ENCODE results near the gene IGSF9B. TPM values are rescaled to one million over a fixed set of nuclear protein-coding genes. Genes with fewer than 3 reads are reported as not detected.

Gene IGSF9B
- polyA plus RNA-seq, 4 donors = 4.4 to 10.2 (median 7.1) TPM

DNA sequence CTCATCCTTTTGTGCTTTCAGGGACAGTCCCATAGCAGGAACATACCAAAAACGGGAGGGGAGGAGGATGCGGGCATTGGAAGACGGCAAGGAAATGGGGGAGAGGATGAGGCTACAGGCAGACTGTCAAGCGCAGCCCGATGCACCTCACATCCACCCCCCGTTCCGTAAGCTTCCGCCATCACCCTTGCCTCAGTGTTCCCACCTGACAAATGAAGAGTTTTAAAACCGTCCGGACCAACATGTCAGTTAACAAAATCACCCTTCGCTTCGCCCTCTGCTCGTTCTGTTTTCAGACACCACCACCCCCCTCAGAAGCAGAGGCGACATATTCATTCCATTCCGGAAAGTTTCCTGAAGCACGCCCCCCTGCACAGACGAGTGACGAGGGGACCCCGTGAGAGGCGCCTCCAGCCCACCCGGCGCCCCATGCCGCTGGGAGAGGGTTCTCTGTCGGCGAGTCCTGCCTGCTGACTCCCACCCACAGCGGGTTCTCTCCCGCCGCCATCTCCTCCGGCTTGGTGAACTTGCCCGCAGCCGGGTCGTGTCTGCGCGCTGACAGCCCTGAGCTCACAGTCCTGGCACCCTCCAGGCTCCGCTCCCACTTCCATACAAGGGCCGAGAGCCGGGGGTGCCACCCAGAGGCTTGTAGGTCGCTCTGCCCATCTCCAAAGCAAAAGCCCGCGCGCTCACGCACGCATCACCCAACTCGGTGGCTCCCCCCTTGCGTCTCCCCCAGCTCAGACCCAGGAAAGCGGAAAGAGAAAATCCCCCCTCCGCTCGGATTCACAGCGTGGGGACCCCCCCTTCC lies 1.5 kb downstream of the IGSF9B start:
- DNase-seq (ENCODE audit: low read depth in 4 of 4, low spot score in 3 of 4) = no peak

DNA sequence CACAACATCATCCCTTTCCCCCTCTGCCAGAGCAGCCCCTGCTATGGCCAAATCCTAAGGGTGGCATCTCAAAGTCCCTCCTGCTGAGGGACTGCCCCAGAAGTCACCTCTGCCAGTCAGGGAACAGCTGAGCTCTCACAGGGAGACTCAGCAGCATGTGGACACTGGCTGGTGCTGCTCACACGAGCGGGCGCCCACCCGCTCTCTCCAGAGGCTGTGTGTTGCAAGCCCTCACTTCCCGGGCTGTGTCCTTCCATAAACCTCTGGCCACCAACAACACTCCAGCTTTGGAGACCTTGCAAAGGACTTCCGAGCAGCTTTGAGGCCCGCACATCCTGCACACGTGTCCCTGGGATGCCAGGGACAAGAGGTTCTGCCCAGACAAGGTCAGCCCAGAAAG lies 2.8 kb downstream of the IGSF9B start:
- no peak for DNase-seq (ENCODE audit: low read depth in 4 of 4, low spot score in 3 of 4)

DNA sequence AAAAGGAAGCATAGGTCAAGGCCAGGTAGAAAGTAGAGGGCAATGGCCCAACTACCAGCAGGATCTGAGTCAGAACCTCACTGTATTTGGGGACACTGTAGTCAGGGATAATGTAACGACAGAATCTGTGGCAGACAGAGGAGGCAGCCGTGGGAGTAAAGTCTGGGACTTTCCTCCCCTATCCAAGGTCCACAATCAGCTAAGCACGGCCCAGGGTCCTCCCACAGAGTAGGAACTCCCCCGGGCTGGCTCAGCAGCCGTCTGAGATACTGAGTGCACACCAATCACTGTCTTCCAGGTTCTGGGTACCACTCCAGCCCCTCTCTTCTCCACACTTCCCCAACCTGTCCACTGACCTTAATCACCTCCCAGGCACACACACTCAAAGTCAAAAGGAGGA lies 3.2 kb downstream of the IGSF9B start:
- DNase-seq (ENCODE audit: low read depth in 4 of 4, low spot score in 3 of 4) = no peak

DNA sequence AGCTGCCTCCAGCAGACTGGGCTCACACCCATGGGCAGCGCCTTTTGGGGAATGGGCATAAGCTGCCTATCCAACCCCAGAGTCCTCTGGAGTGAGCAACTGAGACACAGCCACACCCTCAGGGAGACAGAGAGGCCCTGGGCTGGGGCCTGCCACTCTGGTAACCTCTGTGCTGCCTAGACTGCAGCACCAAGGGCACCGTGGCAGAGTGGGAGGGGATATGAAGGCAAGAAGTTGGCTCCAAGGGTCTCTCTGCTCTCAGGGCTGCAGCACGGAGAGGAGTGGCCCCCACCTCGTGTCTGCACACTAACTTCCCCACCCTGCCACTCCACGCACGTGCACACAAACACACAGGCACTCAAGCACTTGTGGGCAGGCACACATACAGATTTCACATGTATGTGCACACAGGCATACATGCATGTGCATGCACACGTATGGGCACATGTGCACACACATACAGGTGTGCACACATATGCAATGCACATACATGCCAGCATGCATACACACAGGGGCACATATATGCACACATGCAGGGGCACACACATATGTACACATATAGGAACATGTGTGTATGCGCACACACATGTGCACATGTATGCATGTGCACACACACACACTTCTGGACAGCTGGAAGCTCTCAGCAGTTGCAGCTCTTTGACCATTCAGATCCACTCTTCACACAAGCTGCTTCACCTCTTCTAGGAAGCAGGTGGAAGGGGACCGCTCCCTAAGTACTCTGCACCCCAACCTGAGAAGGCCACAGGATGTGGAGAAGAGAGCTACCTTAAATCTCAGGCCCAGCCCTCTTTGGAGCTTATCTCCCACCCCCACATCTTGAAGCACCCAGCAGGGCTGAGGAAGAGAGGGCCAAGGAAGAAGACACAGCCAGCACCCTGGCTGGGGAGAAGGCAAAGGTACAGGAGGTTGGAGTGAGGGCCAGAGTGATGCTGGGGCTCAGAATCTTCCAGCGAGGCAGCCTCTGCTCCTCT lies 4.3 kb downstream of the IGSF9B start:
- no peak for DNase-seq (ENCODE audit: low read depth in 4 of 4, low spot score in 3 of 4)

DNA sequence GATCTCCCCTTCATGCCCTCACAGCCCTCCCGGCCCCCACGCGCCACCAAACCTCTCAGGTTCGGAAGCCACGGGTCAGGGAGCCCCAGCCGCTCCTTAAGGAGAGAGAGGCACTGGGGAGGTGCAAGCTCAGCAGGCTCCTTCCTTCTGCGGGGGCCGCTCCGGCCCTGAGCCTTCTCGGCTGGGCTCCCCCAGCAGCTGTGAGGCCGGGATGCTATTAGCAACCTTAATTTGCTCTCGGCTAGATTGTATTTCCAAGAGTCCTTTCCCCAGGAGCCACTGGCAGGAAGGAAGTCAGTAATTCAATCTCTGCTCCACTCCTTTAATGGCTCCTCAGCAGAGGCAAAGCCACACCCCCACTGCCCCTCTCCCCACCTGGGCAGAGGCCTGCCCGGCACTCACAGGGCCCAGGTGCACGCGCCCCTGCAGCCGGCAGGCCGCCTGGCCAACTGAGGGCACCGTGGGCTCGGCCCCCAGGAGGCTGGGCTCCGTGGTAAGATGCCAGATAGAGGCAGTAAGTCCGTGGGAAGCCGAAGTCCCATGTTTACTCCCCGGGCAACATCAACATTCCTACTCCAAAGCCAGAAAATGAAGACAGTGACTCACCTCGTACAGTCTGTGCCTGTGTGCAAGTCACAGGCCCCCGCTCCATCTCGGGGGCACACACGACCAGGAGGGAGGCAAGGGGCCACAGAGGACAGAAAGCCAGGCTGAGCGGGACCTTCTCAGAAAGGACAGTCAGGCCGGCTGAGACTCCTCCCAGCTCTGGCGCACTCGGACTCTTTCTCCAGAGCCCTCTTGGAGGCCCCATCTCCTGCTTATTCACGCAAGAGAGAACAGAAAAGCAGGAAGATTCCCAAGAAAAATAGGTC lies 5.2 kb downstream of the IGSF9B start:
- DNase-seq (ENCODE audit: low read depth in 4 of 4, low spot score in 3 of 4) = peak in 1 of 4 donors; percentile 63

DNA sequence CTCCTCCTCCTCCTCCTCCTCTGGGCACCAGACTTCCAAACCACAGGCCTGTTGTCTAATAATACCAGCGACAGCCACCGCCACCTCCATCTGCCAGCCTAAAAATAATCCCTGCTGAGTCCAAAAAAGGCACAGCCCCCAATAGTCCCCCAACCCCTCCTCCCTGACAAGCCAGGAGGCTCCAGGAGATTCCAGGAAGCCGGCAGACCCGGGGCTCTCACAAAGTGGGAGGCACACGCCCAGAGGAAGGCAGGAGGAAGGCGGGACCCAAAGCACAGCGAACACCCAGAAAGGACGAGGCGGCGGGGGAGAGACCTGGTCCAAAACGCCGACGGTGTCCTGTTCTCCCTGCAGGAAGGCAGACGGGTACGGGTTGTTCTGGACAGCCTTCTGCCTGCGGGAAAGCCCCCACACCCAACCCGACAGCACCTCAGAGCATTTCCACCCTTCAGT lies 5.9 kb downstream of the IGSF9B start:
- no peak for DNase-seq (ENCODE audit: low read depth in 4 of 4, low spot score in 3 of 4)

DNA sequence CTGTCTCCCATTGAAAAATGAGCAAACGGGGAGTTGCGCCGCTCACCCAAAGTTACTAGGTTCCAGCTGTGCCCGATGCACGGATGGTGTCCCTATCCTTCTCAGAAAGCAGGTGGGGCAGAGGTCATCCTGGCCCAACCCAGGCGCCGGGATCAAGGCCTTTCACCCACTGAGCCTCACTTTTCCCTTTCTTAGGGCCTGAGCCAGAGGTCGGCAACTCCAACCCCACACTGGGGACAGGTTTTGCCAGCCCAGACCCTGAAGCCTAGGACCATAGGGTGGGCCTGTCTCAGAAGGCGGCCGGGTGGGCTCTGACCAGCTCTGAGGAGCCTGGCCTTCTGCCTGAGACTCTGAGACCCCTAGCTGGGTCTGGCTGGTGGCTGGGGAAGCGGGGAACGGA lies 6.3 kb downstream of the IGSF9B start:
- DNase-seq (ENCODE audit: low read depth in 4 of 4, low spot score in 3 of 4) = no peak

DNA sequence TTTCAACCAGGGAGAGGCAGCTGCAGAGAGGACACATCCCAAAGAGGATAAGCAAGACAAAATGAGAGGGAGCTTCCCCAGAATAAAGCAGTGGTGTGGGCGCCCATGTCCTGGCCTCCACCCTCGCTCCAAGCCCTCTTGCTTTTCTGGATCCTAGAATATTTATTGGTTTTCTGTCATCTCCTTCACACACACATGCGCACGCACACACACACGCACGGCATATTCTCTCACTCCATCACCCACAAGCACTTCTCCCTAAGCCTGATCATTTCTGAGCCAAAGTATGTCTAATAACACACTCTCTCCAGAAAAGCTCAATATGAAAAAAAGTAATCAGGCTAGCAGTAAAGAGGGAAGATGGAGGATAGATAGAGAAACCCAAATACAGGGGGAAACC lies 7.6 kb downstream of the IGSF9B start:
- no peak for DNase-seq (ENCODE audit: low read depth in 4 of 4, low spot score in 3 of 4)

DNA sequence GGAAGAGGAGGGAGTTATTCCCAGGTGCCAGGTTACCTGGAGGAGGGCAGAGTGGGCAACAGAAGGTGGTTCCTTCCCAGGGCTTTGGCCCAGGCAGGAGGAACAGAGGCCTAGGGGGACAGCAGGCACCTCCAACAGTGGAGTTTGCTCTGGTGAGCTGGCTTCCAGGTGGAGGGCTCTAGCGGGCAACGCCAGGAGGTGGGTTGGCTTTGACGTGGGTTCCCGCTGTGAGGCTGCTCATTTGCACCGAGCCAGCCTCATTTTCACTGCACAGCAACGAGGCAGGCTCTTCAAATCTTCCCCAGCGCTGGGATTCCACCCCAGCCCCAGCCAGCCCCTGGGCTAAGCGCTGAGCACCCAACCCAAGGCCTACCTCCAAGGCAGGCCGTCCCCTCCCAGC lies 8.1 kb downstream of the IGSF9B start:
- no peak for DNase-seq (ENCODE audit: low read depth in 4 of 4, low spot score in 3 of 4)

DNA sequence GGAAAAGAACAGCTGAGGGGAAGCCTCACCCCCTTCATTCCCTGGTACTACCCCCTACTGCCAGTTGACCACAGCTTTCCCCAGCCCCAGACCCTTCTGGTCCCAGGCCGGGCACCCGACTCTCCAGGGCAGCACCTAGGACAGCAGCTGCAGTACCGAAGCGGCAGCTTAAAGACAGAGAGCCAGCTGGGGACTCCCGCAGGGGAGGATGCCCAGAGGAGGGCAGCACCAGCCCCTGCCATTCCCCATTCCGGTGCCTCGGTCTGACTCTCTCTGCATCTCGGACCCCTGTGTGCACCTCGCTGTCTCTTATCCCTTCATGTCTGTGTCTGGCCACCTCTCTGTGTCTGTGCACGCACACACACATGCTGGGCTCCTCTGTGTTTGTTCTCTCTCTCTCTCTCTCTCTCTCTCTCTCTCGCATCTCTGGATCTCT lies 9.4 kb downstream of the IGSF9B start:
- peak in 1 of 4 donors; percentile 69 for DNase-seq (ENCODE audit: low read depth in 4 of 4, low spot score in 3 of 4)

DNA sequence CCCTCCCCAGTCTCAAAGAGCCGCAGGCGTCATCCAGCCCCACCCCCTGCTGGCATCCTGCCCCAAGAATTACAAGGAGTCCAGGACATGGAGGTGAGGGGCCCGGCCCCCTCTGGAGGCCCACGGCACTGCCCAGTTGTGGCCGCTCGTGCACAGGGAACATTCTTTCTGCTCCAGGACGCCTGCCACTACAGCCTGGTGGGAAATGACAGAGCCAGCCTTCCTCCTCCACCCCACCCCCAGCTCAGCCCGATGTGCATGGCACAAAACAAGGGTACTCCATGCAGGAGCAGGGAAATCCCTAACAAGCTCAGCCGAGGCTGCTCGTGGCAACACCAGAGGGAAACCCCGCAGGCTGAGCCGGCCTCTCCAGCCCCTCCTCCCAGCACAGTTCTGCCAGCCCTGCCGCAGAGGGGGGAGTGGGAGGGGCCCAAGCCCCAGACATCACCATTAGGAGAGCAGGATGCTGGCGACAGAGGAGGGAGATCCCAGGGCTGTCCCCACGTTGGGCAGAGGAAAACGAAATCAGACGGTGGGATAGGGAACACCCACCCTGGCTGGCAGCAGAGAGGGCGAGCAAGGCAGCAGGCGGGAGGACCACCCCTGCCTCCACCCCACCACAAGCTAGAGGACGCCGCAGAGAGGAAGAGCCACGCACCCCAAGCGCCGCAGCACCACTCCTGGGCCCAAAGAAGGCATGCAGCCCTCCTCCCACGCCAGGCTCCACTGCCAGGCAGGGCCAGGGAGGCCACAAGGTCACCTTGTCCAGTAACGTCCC lies 10.0 kb downstream of the IGSF9B start:
- DNase-seq (ENCODE audit: low read depth in 4 of 4, low spot score in 3 of 4) = no peak

DNA sequence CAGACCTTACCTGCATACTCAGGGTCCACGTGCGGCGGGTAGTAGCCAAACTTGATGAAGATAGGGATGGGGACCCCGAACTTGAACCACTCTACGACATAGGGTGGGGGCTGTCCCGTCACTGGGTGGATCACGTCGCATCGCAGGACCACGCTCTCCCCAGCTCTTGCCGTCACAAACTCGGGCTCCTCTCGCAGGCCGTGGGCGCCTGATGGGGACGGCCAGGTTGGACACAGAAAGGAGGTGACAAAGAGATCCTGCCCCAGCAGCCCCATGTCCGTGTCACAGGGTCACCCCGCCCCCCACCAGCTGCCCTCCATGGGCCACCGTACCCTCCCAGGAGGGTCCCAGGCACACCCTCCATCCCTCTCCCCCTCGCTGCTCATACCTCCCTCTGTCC lies 10.7 kb downstream of the IGSF9B start:
- DNase-seq (ENCODE audit: low read depth in 4 of 4, low spot score in 3 of 4) = no peak

DNA sequence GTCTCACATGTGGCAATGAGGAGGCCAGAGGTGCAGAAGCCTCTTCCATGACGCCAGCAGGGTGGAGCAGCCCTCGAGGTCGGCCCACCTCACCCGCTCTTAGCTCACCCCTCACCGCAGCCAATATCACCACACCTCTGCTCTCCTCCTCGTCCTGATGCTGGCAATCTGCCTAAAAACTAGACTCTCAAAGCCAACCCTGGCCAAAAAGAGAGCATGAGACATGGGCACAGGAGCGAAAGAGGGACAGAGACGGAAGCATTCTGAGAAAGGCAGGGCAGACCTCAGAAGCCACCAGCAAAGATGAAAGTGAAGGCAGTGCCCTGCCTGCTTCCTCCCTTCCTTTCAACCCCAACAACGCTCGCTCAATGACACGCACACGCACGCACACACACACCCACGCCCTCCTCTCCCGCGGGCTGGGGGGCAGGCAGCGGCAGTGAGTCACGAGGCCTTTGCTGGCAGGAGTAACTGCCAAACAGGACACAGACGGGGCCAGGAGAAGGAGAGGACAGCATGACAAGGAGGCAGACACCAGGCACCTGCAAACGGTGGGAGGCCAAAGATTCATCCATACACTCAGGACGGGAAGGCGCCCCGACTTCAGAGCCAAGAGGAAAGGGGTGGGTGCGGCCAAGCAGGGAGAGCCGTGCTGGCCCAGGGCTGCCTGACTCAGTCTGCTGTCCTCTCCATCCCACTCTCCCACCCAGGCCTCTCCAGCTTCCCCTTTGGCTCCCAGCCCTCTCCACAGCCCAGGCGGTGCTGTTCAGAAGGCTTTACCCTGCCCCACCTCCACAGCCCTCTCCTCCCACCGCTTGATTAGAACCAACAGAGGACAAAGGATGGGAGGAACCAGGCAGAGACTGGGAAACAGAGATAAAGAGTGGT lies 11.4 kb downstream of the IGSF9B start:
- no peak for DNase-seq (ENCODE audit: low read depth in 4 of 4, low spot score in 3 of 4)

DNA sequence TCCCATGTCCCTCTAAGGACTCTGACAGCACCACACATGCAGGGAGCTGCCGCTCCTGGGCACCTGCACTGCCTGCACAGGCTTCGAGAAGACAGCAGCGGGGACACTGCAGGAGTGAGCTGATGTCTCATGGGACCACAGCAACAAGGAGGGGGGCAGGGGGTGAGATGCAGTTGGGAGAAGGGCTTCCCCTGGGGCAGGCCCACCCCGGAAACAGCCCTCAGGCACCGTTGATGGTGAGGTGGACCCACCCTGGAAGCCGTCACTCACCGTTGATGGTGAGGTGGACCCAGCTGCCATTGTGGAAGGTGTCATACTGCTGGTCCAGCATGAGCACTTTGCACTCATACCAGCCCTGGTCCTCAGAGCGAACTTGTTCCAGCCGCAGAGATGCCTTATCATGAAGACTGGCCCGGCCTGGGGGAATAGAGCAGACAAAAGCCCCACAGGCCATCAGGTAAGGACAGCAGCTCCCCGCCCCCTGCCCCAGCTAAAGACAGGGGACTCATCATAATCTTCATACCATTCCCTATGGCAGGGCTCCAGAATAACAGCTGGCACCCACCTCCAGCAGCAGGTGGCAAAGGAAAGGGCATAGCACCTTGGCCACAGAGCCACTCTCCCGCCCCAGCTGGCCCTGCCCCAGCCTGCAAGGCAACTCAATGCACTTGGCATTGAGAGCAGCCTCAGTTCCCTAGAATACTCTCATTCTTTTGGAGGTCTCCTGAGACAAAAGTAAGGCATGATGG lies 12.6 kb downstream of the IGSF9B start:
- DNase-seq (ENCODE audit: low read depth in 4 of 4, low spot score in 3 of 4) = no peak

DNA sequence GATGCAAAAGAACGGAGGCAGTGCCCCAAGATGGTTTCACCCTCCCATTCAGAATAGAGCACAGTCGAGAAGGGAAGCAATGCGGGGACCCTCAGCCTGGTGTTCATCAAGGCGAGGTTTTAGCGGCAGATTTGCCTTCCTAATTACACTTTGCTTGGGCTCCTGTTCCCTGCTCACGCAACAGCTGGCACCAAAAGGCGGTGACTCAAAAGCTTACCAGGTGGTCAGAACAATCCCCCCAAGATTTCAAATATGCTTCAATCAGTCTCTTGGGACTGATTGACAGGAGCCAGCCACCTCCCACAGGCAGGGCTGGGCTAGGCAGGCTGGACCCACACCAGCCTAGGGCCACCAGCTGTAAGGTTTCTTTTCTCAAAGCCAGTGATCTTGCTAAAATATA lies 14.2 kb downstream of the IGSF9B start:
- DNase-seq (ENCODE audit: low read depth in 4 of 4, low spot score in 3 of 4) = no peak

DNA sequence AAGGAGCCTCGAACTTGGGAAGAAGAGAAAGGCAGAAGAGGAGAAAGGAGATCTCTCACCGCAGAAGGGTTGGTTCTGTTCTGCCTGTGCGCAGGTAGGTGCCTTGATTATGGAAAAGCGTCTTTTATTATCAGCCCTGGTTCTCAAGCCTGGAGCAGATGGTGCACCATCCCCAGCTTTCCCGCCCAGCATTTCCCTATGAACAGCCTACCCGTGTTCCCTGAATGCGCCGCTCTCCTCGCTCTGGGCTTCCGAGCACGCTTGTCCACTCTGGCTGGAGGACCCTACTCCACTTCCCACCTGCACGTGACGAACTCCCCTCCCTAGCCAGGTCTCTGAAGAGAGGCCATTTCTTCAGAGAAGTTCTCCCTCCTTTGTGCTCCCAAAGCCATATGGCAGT lies 15.2 kb downstream of the IGSF9B start:
- DNase-seq (ENCODE audit: low read depth in 4 of 4, low spot score in 3 of 4) = no peak

DNA sequence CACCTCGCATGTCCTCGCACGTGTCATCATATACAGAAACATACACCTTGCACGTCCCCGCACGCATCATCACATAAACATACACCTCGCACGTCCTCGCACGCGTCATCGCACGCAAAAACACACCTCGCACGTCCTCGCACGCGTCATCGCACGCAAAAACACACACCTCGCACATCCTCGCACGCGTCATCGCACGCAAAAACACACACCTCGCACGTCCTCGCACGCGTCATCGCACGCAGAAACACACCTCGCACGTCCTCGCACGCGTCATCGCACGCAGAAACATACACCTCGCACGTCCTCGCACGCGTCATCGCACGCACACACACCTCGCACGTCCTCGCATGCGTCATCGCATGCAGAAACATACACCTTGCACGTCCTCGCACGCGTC lies 16.7 kb downstream of the IGSF9B start:
- DNase-seq (ENCODE audit: low read depth in 4 of 4, low spot score in 3 of 4) = no peak

DNA sequence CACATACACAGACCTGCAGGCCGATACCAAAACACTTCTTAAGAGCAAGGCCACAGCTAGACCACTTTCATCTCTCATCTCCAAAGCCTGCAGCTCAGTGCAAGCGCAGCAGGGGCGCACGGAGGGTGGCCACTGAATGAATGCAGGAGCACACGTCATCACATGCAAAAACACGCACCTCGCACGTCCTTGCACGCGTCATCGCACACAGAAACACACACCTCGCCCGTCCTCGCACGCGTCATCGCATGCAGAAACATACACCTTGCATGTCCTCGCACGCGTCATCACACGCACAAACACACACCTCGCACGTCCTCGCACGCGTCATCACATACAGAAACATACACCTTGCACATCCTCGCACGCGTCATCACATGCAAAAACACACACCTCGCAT lies 17.2 kb downstream of the IGSF9B start:
- DNase-seq (ENCODE audit: low read depth in 4 of 4, low spot score in 3 of 4) = no peak

All from left renal pelvis (tissue), 4 donors.